B cell (primary cell): ENCODE data around the gene RTTN. TPM values are rescaled to one million over a fixed set of nuclear protein-coding genes. Genes with fewer than 3 reads are reported as not detected.
"Not testable (repeated sequence)": the region's sequence is repeated elsewhere in the genome, so short reads cannot be mapped to it uniquely, and the experiment has no call there.

ENCODE experiments used
- ATAC-seq: fragments of 200-7000 bp; cut with Tn5 transposase; one replicate; pipeline ENCODE4 v1.10.0; 2021; ENCODE audit warnings: low read depth, mild to moderate bottlenecking, moderate number of reproducible peaks, moderate library complexity
- CTCF ChIA-PET: fragments of 350-600 bp; sonication (Branson Sonifier 250); formaldehyde crosslinking; loops from one replicate; lab custom pipeline; 2021; ENCODE audit warnings: antibody characterized with exemption, inconsistent platforms; lab: Charles Lee
- POLR2A ChIA-PET: fragments of 350-600 bp; sonication (Branson Sonifier 250); formaldehyde crosslinking; loops from one replicate; lab custom pipeline; 2021; ENCODE audit warnings: antibody characterized with exemption; lab: Charles Lee
- DNase-seq: peaks from one replicate; pipeline ENCODE4 v3.0.0; 2013
- H2AFZ ChIP-seq: 2 replicates; pipeline ENCODE4 v1.6.1; 2012; ENCODE audit warnings: mild to moderate bottlenecking, low read depth, low read length; ENCODE audit not compliant: insufficient read depth, poor library complexity, severe bottlenecking
- H3K27ac ChIP-seq, 2 donors: 1 replicate in 1 of 2; 2 replicates in 1 of 2; pipeline ENCODE4 v1.5.1; 2012 to 2013; ENCODE audit warnings: low read length in 2 of 2, mild to moderate bottlenecking in 2 of 2, moderate library complexity in 1 of 2
- H3K27me3 ChIP-seq, 4 experiments: fragments of 200-600 bp in 1 of 4; sonication (generic) in 1 of 4; replicated peaks in 1 of 4; 1 replicate in 2 of 4; 2 replicates in 2 of 4; pipeline versions ENCODE4 v1.6.1 to v1.7.0; 2013 to 2016; ENCODE audit warnings: low read length in 3 of 4, mild to moderate bottlenecking in 2 of 4, mixed read lengths in 1 of 4, moderate library complexity in 1 of 4; ENCODE audit not compliant: insufficient read depth in 4 of 4, control insufficient read depth in 3 of 4; ENCODE audit errors: control extremely low read depth in 1 of 4
- H3K36me3 ChIP-seq, 2 experiments: replicated peaks in 1 of 2; 1 replicate in 1 of 2; 2 replicates in 1 of 2; pipeline versions ENCODE4 v1.6.1 to v1.7.1; 2013; ENCODE audit warnings: low read length in 1 of 2; ENCODE audit not compliant: insufficient read depth in 2 of 2, control insufficient read depth in 1 of 2; ENCODE audit errors: control extremely low read depth in 1 of 2, extremely low read depth in 1 of 2
- H3K4me1 ChIP-seq, 2 donors: fragments of 200-600 bp in 1 of 2; sonication (generic) in 1 of 2; 1 replicate in 1 of 2; 2 replicates in 1 of 2; pipeline versions ENCODE4 v1.5.1 to v1.6.1; 2013 to 2017; ENCODE audit warnings: low read length in 2 of 2; ENCODE audit not compliant: control insufficient read depth in 2 of 2, insufficient read depth in 2 of 2
- H3K4me2 ChIP-seq: replicated peaks from 2 replicates; pipeline ENCODE3; 2012; ENCODE audit warnings: mild to moderate bottlenecking, low read depth, low read length; ENCODE audit not compliant: poor library complexity, severe bottlenecking
- H3K4me3 ChIP-seq, 5 experiments: fragments of 200-600 bp in 1 of 5; sonication (generic) in 1 of 5; 1 replicate in 3 of 5; 2 replicates in 2 of 5; pipeline versions ENCODE4 v1.5.1 to v1.7.0; 2011 to 2016; ENCODE audit warnings: low read length in 4 of 5, mild to moderate bottlenecking in 4 of 5, low read depth in 2 of 5, control low read depth in 1 of 5, moderate library complexity in 1 of 5; ENCODE audit not compliant: insufficient read depth in 1 of 5; ENCODE audit errors: control extremely low read depth in 1 of 5, extremely low read depth in 1 of 5
- H3K79me2 ChIP-seq: fragments of 200-600 bp; sonication (generic); one replicate; pipeline ENCODE4 v1.6.0; 2016; ENCODE audit warnings: low read length; ENCODE audit not compliant: control insufficient read depth, insufficient read depth
- H3K9ac ChIP-seq: fragments of 200-600 bp; sonication (generic); 2 replicates; pipeline ENCODE4 v1.6.1; 2017; ENCODE audit warnings: mild to moderate bottlenecking, low read length, moderate library complexity
- H3K9me3 ChIP-seq, 3 donors: one replicate each; pipeline versions ENCODE4 v1.6.1 to v1.7.1; 2013; ENCODE audit warnings: low read length in 2 of 3; ENCODE audit not compliant: control insufficient read depth in 2 of 3, insufficient read depth in 1 of 3; ENCODE audit errors: control extremely low read depth in 1 of 3
- H4K20me1 ChIP-seq: 2 replicates; pipeline ENCODE4 v1.6.0; 2012; ENCODE audit warnings: mild to moderate bottlenecking, low read length; ENCODE audit not compliant: insufficient read depth, control insufficient read depth, poor library complexity, severe bottlenecking
- H3K27ac Mint-ChIP-seq: one replicate; pipeline ENCODE4 v1.8.0; 2021; ENCODE audit warnings: mixed read lengths
- H3K27me3 Mint-ChIP-seq: one replicate; pipeline ENCODE4 v1.8.0; 2021; ENCODE audit warnings: mixed read lengths
- H3K4me1 Mint-ChIP-seq: one replicate; pipeline ENCODE4 v1.8.0; 2021; ENCODE audit warnings: mixed read lengths
- H3K4me3 Mint-ChIP-seq: one replicate; pipeline ENCODE4 v1.8.0; 2021; ENCODE audit warnings: mixed read lengths
- H3K9me3 Mint-ChIP-seq: one replicate; pipeline ENCODE4 v1.8.0; 2022; ENCODE audit warnings: mixed read lengths; ENCODE audit not compliant: insufficient read depth
- CTCF ChIP-seq: fragments of 200-600 bp; IDR thresholded peaks from one replicate; pipeline ENCODE4 v1.8.0; 2022; ENCODE audit warnings: antibody characterized with exemption, mild to moderate bottlenecking
- EZH2 ChIP-seq: IDR thresholded peaks from 2 replicates; pipeline ENCODE4 v1.6.1; 2012; ENCODE audit warnings: borderline replicate concordance, low read depth, mild to moderate bottlenecking, moderate library complexity, low read length; ENCODE audit not compliant: insufficient read depth, poor library complexity, severe bottlenecking
- WGBS: methylation state at CpG from one replicate; pipeline ENCODE4 v1.1.5; 2013; ENCODE audit warnings: missing lambda C conversion rate; ENCODE audit not compliant: insufficient coverage; 5-methylcytosine and 5-hydroxymethylcytosine counted together
- intact Hi-C: fragments of 100-400 bp; cut with micrococcal nuclease; formaldehyde crosslinking; loops from one replicate; pipeline ENCODE4 v1.10.0; 2022
- polyA plus RNA-seq: library from polyadenylated mRNA; depleted of rRNA; stranded (reverse); fragments of >200 nt; gene quantifications from 2 replicates; pipeline ENCODE4 v1.2.3, GENCODE V29; 2012
- total RNA-seq, 2 donors: library from RNA; stranded (reverse); fragments of 120-200 nt in 1 of 2; gene quantifications; 1 replicate in 1 of 2; 2 replicates in 1 of 2; pipeline versions ENCODE4 v1.2.3 to v1.2.4, GENCODE V29; 2013 to 2022

The RTTN gene
- total and polyA plus RNA-seq, 2 donors (not counting 1 experiment from before 2014, with no cell fraction given), result 10.0 to 41.2 TPM

DNA sequence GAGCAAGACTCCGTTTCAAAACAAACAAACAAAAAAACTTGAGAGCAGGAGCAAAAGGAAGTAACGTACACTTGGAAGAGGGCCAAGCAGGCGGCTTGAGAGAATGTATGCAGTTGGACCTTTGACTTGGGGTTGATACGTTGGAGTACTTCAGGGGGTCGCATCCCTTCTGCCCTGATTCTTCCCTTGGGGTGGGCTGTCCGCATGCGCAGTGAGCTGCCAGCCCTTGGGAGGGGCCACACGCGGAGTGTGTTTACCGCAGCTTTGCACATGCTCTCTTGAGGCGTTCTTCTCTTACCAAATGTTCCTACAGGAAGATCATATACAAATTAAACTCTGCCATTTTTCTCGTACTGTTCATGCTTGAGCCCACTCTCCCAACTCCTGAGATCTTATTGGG, 45.3 kb upstream of the RTTN start:
- no peak for TF ChIP-seq CTCF
- no peak for TF ChIP-seq EZH2
- no peaks in the 10 kb centered on the region for H3K79me2 ChIP-seq
- ATAC-seq, result no peak
- H3K9me3 Mint-ChIP-seq, result no peaks in the 10 kb centered on the region
- no peak overlapping the region for H3K4me3 Mint-ChIP-seq
- no peak for DNase-seq
- peaks cover 0 to 3% (median 0%) of the 10 kb centered on the region in 3 donors for H3K9me3 ChIP-seq
- POLR2A ChIA-PET, result no interaction called here
- CTCF ChIA-PET, result no interaction called here
- no peak overlapping the region for H2AFZ ChIP-seq
- no peak overlapping the region for H3K9ac ChIP-seq
- no peaks in the 10 kb centered on the region for H3K4me1 Mint-ChIP-seq
- H3K4me2 ChIP-seq, result no peak overlapping the region
- H3K27me3 Mint-ChIP-seq, result peaks cover 5% of the 10 kb centered on the region
- no peaks in the 10 kb centered on the region for H4K20me1 ChIP-seq
- 97% methylated on average over 10 of the region's 12 CpGs for WGBS
- no peak overlapping the region for H3K27ac ChIP-seq
- no peak overlapping the region for H3K4me3 ChIP-seq
- H3K4me1 ChIP-seq, result no peaks in the 10 kb centered on the region
- H3K27me3 ChIP-seq, result no peaks in the 10 kb centered on the region
- no peaks in the 10 kb centered on the region for H3K36me3 ChIP-seq
- H3K27ac Mint-ChIP-seq, result no peak overlapping the region
- intact Hi-C loops, result no loop called here

- ATAC-seq, H3K36me3 ChIP-seq, H3K4me3 Mint-ChIP-seq, H3K27ac ChIP-seq, H3K9me3 Mint-ChIP-seq, H3K9ac ChIP-seq, H3K27ac Mint-ChIP-seq, CTCF ChIA-PET, H3K4me2 ChIP-seq, H3K9me3 ChIP-seq, DNase-seq, H3K4me1 Mint-ChIP-seq, H3K79me2 ChIP-seq, H3K4me3 ChIP-seq, intact Hi-C loops, H4K20me1 ChIP-seq, H2AFZ ChIP-seq, POLR2A ChIA-PET, H3K27me3 Mint-ChIP-seq, H3K4me1 ChIP-seq, H3K27me3 ChIP-seq: not testable (repeated sequence)
- WGBS, result 97% methylated on average over 16 of the region's 18 CpGs
Observed at GRCh38 chr18:70249861-70250260, 44.4 kb upstream of the RTTN start.
